ENCODE results near the gene GNPTAB.

The GNPTAB gene

GRCh38 chr12:101792046-101792931 is 38.5 kb downstream of the GNPTAB start:
- peak; percentile 31; the same call in 1 of the 2 replicates for TF ChIP-seq CTCF (IDR thresholded peaks at IDR 0.05)

DNA sequence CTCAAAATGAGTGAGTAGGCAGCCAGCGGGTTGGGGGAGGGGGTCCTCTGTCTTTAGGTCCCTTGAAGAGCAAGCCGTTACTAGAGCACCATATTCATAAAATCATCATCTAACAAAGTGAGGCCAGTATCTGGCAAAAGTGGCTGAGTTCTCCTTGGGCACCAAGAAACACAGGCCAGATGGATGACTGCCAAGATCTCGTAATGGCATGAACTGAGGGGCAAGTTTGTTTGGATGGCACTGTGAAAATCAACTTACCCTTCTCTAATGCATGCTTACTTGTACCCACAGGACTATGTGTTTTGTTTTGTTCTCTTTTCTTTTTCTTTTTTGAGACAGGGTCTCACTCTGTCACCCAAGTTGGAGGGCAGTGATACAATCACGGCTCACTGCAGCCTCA is 41.6 kb downstream of the GNPTAB start:
- TF ChIP-seq CTCF (IDR thresholded peaks at IDR 0.05) = no peak

GRCh38 chr12:101785671-101786070 is 45.1 kb downstream of the GNPTAB start:
- TF ChIP-seq CTCF (IDR thresholded peaks at IDR 0.05) = no peak

- no peak for TF ChIP-seq CTCF (IDR thresholded peaks at IDR 0.05)
Measured at GRCh38 chr12:101784376-101784775, 46.4 kb downstream of the GNPTAB start.

DNA sequence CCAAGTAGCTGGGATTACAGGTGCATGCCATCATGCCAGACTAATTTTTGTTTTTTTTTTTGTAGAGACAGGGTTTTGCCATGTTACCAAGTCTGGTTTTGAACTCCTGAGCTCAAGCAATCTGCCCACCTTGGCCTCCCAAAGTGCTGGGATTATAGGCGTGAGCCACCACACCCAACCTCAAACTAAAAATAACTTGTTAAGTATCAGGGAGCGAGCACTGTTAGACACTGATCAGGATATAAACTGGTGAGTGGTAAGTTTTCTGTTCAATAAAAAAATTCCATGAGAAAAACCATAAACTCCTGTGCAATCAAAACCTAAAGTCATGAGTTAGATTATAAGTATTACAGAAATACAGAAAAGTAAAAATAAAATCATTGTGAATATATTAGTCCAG is 46.9 kb downstream of the GNPTAB start:
- TF ChIP-seq CTCF (IDR thresholded peaks at IDR 0.05) = no peak

DNA sequence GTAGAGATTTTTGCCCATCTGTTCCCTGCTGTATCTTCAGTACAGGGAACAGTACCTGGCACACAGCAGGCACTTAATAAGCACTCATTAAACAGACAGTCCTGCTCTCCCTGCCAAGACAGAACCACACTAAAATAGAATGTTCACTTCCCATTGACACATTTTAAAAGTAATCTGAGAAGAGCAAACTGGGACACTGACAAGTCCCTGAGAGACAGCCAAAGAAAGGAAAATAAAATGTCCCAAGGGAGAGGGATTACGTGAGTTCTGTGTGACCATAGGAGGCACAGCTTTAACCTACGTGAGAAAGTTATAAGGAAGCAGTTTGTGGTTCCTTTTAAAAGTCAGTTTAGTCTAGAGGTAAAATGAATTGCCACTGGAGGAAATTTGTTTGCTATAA is 47.6 kb downstream of the GNPTAB start:
- TF ChIP-seq CTCF (IDR thresholded peaks at IDR 0.05) = no peak

DNA sequence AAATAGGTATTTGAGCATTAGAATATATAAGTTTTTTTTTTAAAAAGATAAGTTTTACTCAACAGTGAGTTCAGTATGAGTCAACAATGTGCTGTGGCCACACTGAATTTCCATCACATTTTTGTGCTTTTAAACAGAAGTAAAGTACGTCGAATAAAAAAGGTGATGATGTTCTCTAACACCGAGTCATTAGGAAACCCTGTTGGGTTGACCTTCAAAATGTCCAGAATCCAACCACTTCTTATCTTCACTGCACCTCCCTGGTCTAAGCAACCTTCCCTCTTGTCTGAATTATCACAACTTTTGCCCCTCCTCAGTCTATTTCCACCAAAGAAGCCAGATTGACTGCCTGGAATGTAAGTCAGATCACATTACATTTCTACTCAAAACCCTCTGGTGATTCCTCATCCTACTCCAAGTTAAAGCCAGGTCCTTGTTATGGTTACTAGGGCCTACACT is 48.5 kb downstream of the GNPTAB start:
- TF ChIP-seq CTCF (IDR thresholded peaks at IDR 0.05) = no peak
